CD4-positive, alpha-beta T cell treated with Interferon gamma for 1 hour (primary cell): ENCODE data around the gene STK32C.

Experiments
- DNase-seq: peaks from one replicate; pipeline ENCODE4 v3.0.0-alpha.2; 2020

The STK32C gene

GRCh38 chr10:132178672-132179545 is 128.8 kb downstream of the STK32C start:
- DNase-seq, result no peak

- no peak for DNase-seq
Measured at GRCh38 chr10:132178046-132178445, 129.7 kb downstream of the STK32C start.

- no peak for DNase-seq
Measured at GRCh38 chr10:132176623-132177500, 130.9 kb downstream of the STK32C start.

GRCh38 chr10:132175907-132176581 is 131.7 kb downstream of the STK32C start:
- DNase-seq, result no peak

- no peak for DNase-seq
Measured at GRCh38 chr10:132175408-132175807, 132.3 kb downstream of the STK32C start.

- DNase-seq, result no peak
Measured at GRCh38 chr10:132174237-132174636, 133.5 kb downstream of the STK32C start.

- DNase-seq, result no peak
Measured at GRCh38 chr10:132173185-132173584, 134.6 kb downstream of the STK32C start.

GRCh38 chr10:132172091-132173066 is 135.4 kb downstream of the STK32C start:
- no peak for DNase-seq

GRCh38 chr10:132170561-132171361 is 137.0 kb downstream of the STK32C start:
- no peak for DNase-seq

GRCh38 chr10:132169766-132170560 is 137.8 kb downstream of the STK32C start:
- no peak for DNase-seq

GRCh38 chr10:132169031-132169765 is 138.6 kb downstream of the STK32C start:
- DNase-seq, result no peak

- no peak for DNase-seq
Measured at GRCh38 chr10:132168571-132169030, 139.1 kb downstream of the STK32C start.

- DNase-seq, result no peak
Measured at GRCh38 chr10:132167976-132168375, 139.8 kb downstream of the STK32C start.

GRCh38 chr10:132167041-132167674 is 140.6 kb downstream of the STK32C start:
- no peak for DNase-seq

GRCh38 chr10:132166216-132166950 is 141.4 kb downstream of the STK32C start:
- no peak for DNase-seq

- DNase-seq, result no peak
Measured at GRCh38 chr10:132165416-132165980, 142.3 kb downstream of the STK32C start.

- DNase-seq, result no peak
Measured at GRCh38 chr10:132164761-132165278, 142.9 kb downstream of the STK32C start.
